Measurements from ENCODE around the gene PTPRB. TPM values are rescaled to one million over a fixed set of nuclear protein-coding genes. Genes with fewer than 3 reads are reported as not detected.

Gene PTPRB
- total RNA-seq, 1 experiment from 2014 or later = 0.17 TPM

- Histone ChIP-seq H3K9me2 (ENCODE audit: insufficient read depth) (no peaks in the 10 kb centered on the region), H3K9me3 (ENCODE audit: control insufficient read depth in 1 of 2, insufficient read depth in 1 of 2, low read depth in 1 of 2, low read length in 2 of 2) (no peaks in the 10 kb centered on the region), H3K4me1 (ENCODE audit: control insufficient read depth in 1 of 2, insufficient read depth in 2 of 2, low read length in 2 of 2) (peaks cover 20 to 40% of the 10 kb centered on the region in 2 experiments), H4K20me1 (ENCODE audit: insufficient read depth) (no peaks in the 10 kb centered on the region), H3K27me3 (ENCODE audit: insufficient read depth, low read length) (no peaks in the 10 kb centered on the region), H3K4me2 (ENCODE audit: low read length) (peak overlapping the region; percentile 69), H3K27ac (ENCODE audit: low read depth, low read length) (peak overlapping the region; percentile 45), H2AFZ (ENCODE audit: low read depth, low read length, poor library complexity, severe bottlenecking) (peak overlapping the region; percentile 82), H3K9ac (ENCODE audit: low read length) (peak overlapping the region; percentile 15), H3K79me2 (ENCODE audit: insufficient read depth, low read length) (no peaks in the 10 kb centered on the region), H3K36me3 (ENCODE audit: control insufficient read depth in 1 of 2, insufficient read depth in 2 of 2, low read length in 2 of 2) (no peaks in the 10 kb centered on the region), H3K4me3 (replicated peaks in 1 of 2; ENCODE audit: low read depth in 1 of 2, low read length in 2 of 2) (peak overlapping the region; percentile 30 to 47)
- intact Hi-C loops (cut with micrococcal nuclease) = no loop called here
- ATAC-seq = peak; percentile 95
- ChIA-PET CTCF (no interaction called here), RAD21 (ENCODE audit: low non-redundant PET in 1 of 2, low total read pairs in 2 of 2, uncharacterized antibody in 2 of 2, unreplicated experiment in 2 of 2) (no interaction called here), POLR2A (no interaction called here)
- BruUV-seq (replicated peaks) = no TSS peak
- TF ChIP-seq ELF1 (IDR thresholded peaks at IDR 0.05; ENCODE audit: borderline replicate concordance, low read depth) = no peak
- TF ChIP-seq ZNF274 (IDR thresholded peaks at IDR 0.05; ENCODE audit: low read depth, low read length) = no peak
- peak; percentile 64 for TF ChIP-seq SIN3A (IDR thresholded peaks at IDR 0.05; ENCODE audit: low read depth)
- peak; percentile 28 for TF ChIP-seq TCF7L2 (IDR thresholded peaks at IDR 0.05; ENCODE audit: borderline replicate concordance, extremely low read depth, insufficient read depth, insufficient read length)
- TF ChIP-seq REST (IDR thresholded peaks at IDR 0.05; ENCODE audit: low read depth) = no peak
- TF ChIP-seq CTCF (IDR thresholded peaks at IDR 0.05 in 2 of 3, conservative IDR thresholded peaks at IDR 0.05 in 1 of 3; ENCODE audit: borderline replicate concordance in 1 of 3, insufficient read depth in 1 of 3, low read depth in 2 of 3, low read length in 2 of 3) = no peak
- TF ChIP-seq JUND (IDR thresholded peaks at IDR 0.05) = peak; percentile 95
- peak; percentile 90 for TF ChIP-seq SP1 (IDR thresholded peaks at IDR 0.05; ENCODE audit: low read depth)
- TF ChIP-seq, protein P1, sequence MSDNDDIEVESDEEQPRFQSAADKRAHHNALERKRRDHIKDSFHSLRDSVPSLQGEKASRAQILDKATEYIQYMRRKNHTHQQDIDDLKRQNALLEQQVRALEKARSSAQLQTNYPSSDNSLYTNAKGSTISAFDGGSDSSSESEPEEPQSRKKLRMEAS (IDR thresholded peaks at IDR 0.05) = peak; percentile 53; the same call in 1 of the 2 replicates
- TF ChIP-seq POLR2AphosphoS5 (IDR thresholded peaks at IDR 0.05; ENCODE audit: low read depth, low read length) = peak; percentile 53; the same call in 1 of the 2 replicates
- TF ChIP-seq RAD21 (IDR thresholded peaks at IDR 0.05; ENCODE audit: low read depth) = peak; percentile 27; the same call in 1 of the 2 replicates
- TF ChIP-seq FOSL1 (IDR thresholded peaks at IDR 0.05; ENCODE audit: low read depth) = peak; percentile 93
- TF ChIP-seq CBX3 (IDR thresholded peaks at IDR 0.05; ENCODE audit: low read depth) = peak; percentile 90
- TF ChIP-seq EZH2phosphoT487 (IDR thresholded peaks at IDR 0.05; ENCODE audit: borderline replicate concordance) = no peak
- TF ChIP-seq SRF (IDR thresholded peaks at IDR 0.05; ENCODE audit: low read depth) = peak; percentile 59; the same call in 1 of the 2 replicates
- peak; percentile 72 for TF ChIP-seq CEBPB (IDR thresholded peaks at IDR 0.05; ENCODE audit: low read depth)
- TF ChIP-seq YY1 (IDR thresholded peaks at IDR 0.05; ENCODE audit: extremely low read depth, insufficient replicate concordance, low read depth, low read length) = no peak
- TF ChIP-seq, protein P2, sequence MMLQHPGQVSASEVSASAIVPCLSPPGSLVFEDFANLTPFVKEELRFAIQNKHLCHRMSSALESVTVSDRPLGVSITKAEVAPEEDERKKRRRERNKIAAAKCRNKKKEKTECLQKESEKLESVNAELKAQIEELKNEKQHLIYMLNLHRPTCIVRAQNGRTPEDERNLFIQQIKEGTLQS (IDR thresholded peaks at IDR 0.05) = 0 out of 2 replicates have a peak, but pooled peaks have one; percentile 35
- TF ChIP-seq EZH2 (IDR thresholded peaks at IDR 0.05) = no peak
- DNase-seq (ENCODE audit: low read depth, low spot score) = peak; percentile 67
Observed at GRCh38 chr12:70645494-70646317, 8.5 kb upstream of the PTPRB start.
